DND-41 (cell line): ENCODE data around the gene UBR1.
"Not testable (repeated sequence)": the region's sequence is repeated elsewhere in the genome, so short reads cannot be mapped to it uniquely, and the experiment has no call there.

ENCODE experiments used
- ATAC-seq: fragments of 200-7000 bp; cut with Tn5 transposase; 3 replicates; pipeline ENCODE4 v1.9.1; 2021; ENCODE audit warnings: low read depth; ENCODE audit not compliant: insufficient read depth
- DNase-seq: peaks from one replicate; pipeline ENCODE4 v3.0.0-alpha.2; 2020
- H2AFZ ChIP-seq: 2 replicates; pipeline ENCODE4 v1.6.0; 2012; ENCODE audit warnings: low read depth, low read length
- H3K27ac ChIP-seq: 2 replicates; pipeline ENCODE4 v1.5.1; 2012; ENCODE audit warnings: low read length, inconsistent platforms
- H3K27me3 ChIP-seq: fragments of 200-600 bp; sonication (generic); 2 replicates; pipeline ENCODE4 v1.6.0; 2012; ENCODE audit warnings: low read length, mild to moderate bottlenecking, inconsistent platforms; ENCODE audit not compliant: insufficient read depth, poor library complexity
- H3K36me3 ChIP-seq: 2 replicates; pipeline ENCODE4 v1.5.1; 2012; ENCODE audit warnings: low read length, inconsistent platforms; ENCODE audit not compliant: insufficient read depth
- H3K4me1 ChIP-seq: 2 replicates; pipeline ENCODE4 v1.5.1; 2012; ENCODE audit warnings: mild to moderate bottlenecking, low read length; ENCODE audit not compliant: insufficient read depth
- H3K4me2 ChIP-seq: 2 replicates; pipeline ENCODE4 v1.6.0; 2012; ENCODE audit warnings: mild to moderate bottlenecking, moderate library complexity, low read length, inconsistent platforms; ENCODE audit not compliant: insufficient read depth
- H3K4me3 ChIP-seq, 2 experiments: fragments of 200-600 bp in 1 of 2; shearing (Covaris generic) in 1 of 2; 2 replicates each; pipeline ENCODE4 v1.5.1; 2012 to 2016; ENCODE audit warnings: inconsistent platforms in 2 of 2, low read length in 2 of 2, mild to moderate bottlenecking in 2 of 2, low read depth in 1 of 2, moderate library complexity in 1 of 2
- H3K79me2 ChIP-seq: 2 replicates; pipeline ENCODE4 v1.6.0; 2012; ENCODE audit warnings: low read length, inconsistent platforms; ENCODE audit not compliant: insufficient read depth
- H3K9ac ChIP-seq: 2 replicates; pipeline ENCODE4 v1.6.0; 2012; ENCODE audit warnings: low read depth, mild to moderate bottlenecking, inconsistent platforms, low read length, moderate library complexity
- H3K9me3 ChIP-seq: 2 replicates; pipeline ENCODE4 v1.5.1; 2012; ENCODE audit warnings: low read length, moderate library complexity, mild to moderate bottlenecking, inconsistent platforms; ENCODE audit not compliant: insufficient read depth, severe bottlenecking
- H4K20me1 ChIP-seq: 2 replicates; pipeline ENCODE4 v1.6.0; 2012; ENCODE audit warnings: low read length; ENCODE audit not compliant: insufficient read depth
- EZH2 ChIP-seq: IDR thresholded peaks from 3 replicates; pipeline ENCODE4 v1.6.1; 2012; ENCODE audit warnings: borderline replicate concordance, low read depth, mild to moderate bottlenecking, moderate library complexity, low read length, inconsistent platforms; ENCODE audit not compliant: severe bottlenecking
- TF ChIP-seq, protein P1 (sequence below): IDR thresholded peaks from 2 replicates; pipeline ENCODE4 v1.5.1; 2012; ENCODE audit warnings: borderline replicate concordance, low read length, moderate library complexity, mild to moderate bottlenecking; ENCODE audit not compliant: poor library complexity, severe bottlenecking; ENCODE audit errors: extremely low read depth

The UBR1 gene

DNA sequence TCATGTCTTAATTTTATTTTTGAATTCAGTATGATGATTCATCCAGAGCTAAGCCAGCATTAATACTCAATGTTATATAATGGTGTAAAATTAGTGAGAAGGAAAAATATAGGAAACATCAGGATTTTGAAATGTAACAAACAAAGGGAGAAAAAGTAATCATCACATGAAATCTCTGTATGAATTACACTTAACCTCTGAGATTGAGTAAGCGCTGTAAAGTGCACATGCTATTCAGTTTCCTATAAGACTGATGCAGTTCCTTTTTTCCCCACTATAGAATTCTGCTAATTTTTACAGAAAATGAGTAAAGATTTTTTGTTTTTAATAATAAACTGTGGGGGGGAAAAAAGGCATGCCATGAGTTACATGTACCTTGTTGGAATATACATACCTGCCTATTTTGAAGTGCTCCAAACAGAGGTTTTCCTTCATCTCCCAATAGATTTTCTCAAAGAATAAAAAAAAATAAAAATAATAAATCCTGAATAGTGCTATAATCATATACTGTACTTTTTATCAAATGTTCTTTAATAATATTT lies 121.3 kb downstream of the UBR1 start:
- DNase-seq = no peak
- Histone ChIP-seq H4K20me1 (no peaks in the 10 kb centered on the region), H2AFZ (no peak overlapping the region), H3K4me3 (no peak overlapping the region), H3K4me2 (no peak overlapping the region), H3K36me3 (peaks cover 57% of the 10 kb centered on the region), H3K27me3 (no peaks in the 10 kb centered on the region), H3K4me1 (no peaks in the 10 kb centered on the region), H3K9me3 (no peaks in the 10 kb centered on the region), H3K9ac (no peak overlapping the region), H3K27ac (no peak overlapping the region), H3K79me2 (no peaks in the 10 kb centered on the region)
- no peak for TF ChIP-seq EZH2
- TF ChIP-seq, protein P1, sequence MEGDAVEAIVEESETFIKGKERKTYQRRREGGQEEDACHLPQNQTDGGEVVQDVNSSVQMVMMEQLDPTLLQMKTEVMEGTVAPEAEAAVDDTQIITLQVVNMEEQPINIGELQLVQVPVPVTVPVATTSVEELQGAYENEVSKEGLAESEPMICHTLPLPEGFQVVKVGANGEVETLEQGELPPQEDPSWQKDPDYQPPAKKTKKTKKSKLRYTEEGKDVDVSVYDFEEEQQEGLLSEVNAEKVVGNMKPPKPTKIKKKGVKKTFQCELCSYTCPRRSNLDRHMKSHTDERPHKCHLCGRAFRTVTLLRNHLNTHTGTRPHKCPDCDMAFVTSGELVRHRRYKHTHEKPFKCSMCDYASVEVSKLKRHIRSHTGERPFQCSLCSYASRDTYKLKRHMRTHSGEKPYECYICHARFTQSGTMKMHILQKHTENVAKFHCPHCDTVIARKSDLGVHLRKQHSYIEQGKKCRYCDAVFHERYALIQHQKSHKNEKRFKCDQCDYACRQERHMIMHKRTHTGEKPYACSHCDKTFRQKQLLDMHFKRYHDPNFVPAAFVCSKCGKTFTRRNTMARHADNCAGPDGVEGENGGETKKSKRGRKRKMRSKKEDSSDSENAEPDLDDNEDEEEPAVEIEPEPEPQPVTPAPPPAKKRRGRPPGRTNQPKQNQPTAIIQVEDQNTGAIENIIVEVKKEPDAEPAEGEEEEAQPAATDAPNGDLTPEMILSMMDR = peak; percentile 8
- no peak for ATAC-seq

- not testable (repeated sequence) for H3K27ac ChIP-seq, ATAC-seq, H3K27me3 ChIP-seq, H3K4me3 ChIP-seq, H3K4me1 ChIP-seq, H3K9me3 ChIP-seq, H2AFZ ChIP-seq, DNase-seq, H3K79me2 ChIP-seq, H3K4me2 ChIP-seq, H3K9ac ChIP-seq, H4K20me1 ChIP-seq
- peaks cover 67% of the 10 kb centered on the region for H3K36me3 ChIP-seq
These were observed 126.7 kb downstream of the UBR1 start for GRCh38 chr15:42979113-42979512.

DNA sequence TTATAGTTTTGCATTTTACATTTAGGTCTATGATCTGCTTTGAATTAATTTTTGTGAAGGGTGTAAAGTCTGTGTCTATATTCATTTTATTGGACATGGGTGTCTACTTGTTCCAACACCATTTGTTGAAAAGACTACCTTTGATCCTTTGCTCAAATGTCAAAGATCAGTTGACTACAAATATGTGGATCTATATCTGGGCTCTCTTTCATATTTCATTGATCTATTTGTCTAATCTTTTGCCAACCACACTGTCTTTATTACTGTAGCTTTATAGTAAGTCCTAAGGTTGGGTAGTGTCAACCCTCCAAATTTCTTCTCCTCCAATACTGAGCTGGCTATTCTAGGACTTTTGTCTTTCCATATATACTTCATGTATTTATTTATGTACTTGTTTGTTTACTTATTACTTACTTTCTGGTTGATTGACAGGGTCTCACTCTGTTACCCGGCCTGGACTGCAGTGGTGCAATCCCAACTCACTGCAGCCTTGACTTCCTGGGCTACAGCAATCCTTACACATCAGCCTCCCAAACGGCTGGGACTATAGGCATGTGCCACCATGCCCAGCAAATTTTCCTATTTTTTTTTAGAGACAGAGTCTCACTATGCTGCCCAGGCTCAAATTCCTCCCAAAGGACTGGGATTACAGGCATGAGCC lies 131.5 kb downstream of the UBR1 start:
- DNase-seq = no peak
- H3K9ac ChIP-seq = no peak overlapping the region
- TF ChIP-seq EZH2 = no peak
- TF ChIP-seq, protein P1 = no peak
- H3K27ac ChIP-seq = no peak overlapping the region
- ATAC-seq = no peak
- peaks cover 56% of the 10 kb centered on the region for H3K36me3 ChIP-seq
- no peaks in the 10 kb centered on the region for H3K4me1 ChIP-seq
- no peaks in the 10 kb centered on the region for H3K27me3 ChIP-seq
- H4K20me1 ChIP-seq = no peaks in the 10 kb centered on the region
- no peak overlapping the region for H2AFZ ChIP-seq
- no peaks in the 10 kb centered on the region for H3K79me2 ChIP-seq
- no peak overlapping the region for H3K4me3 ChIP-seq
- H3K4me2 ChIP-seq = no peak overlapping the region
- H3K9me3 ChIP-seq = no peaks in the 10 kb centered on the region

DNA sequence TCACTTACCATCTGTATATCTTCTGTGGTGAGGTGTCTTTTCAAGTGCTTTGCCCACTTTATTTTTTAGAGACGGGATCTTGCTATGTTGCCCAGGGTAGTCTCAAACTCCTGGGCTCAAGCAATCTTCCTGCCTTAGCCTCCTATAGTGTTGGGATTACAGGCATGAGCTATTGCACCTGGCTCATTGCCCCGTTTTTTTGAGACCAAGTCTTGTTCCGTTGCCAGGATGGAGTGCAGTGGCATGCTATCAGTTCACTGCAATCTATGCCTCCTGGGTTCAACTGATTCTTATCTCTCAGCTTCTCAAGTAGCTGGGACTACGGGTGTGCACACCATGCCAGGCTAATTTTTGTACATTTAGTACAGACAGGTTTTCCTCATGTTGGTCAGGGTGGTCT lies 132.7 kb downstream of the UBR1 start:
- ATAC-seq (no peak), DNase-seq (no peak)
- no peak overlapping the region for H3K4me2 ChIP-seq
- no peak overlapping the region for H3K27ac ChIP-seq
- H3K4me1 ChIP-seq = no peaks in the 10 kb centered on the region
- H3K27me3 ChIP-seq = no peaks in the 10 kb centered on the region
- no peak for TF ChIP-seq EZH2
- TF ChIP-seq, protein P1 = no peak
- H4K20me1 ChIP-seq = no peaks in the 10 kb centered on the region
- H3K9ac ChIP-seq = no peak overlapping the region
- H3K9me3 ChIP-seq = no peaks in the 10 kb centered on the region
- no peak overlapping the region for H3K4me3 ChIP-seq
- no peaks in the 10 kb centered on the region for H3K79me2 ChIP-seq
- H3K36me3 ChIP-seq = peaks cover 56% of the 10 kb centered on the region
- H2AFZ ChIP-seq = no peak overlapping the region
